Measurements from ENCODE around the gene LAPTM5.

Gene LAPTM5

GRCh38 chr1:30745156-30745833 lies 12.3 kb downstream of the LAPTM5 start:
- DNase-seq (ENCODE audit: extremely low read depth in 1 of 2, low read depth in 1 of 2): no peak

- no peak for DNase-seq (ENCODE audit: extremely low read depth in 1 of 2, low read depth in 1 of 2)
Measured at GRCh38 chr1:30744060-30744756, 13.4 kb downstream of the LAPTM5 start.

- DNase-seq (ENCODE audit: extremely low read depth in 1 of 2, low read depth in 1 of 2): peak in 1 of 2 donors; percentile 58
Measured at GRCh38 chr1:30743584-30744059, 14.0 kb downstream of the LAPTM5 start.

- no peak for DNase-seq (ENCODE audit: extremely low read depth in 1 of 2, low read depth in 1 of 2)
Measured at GRCh38 chr1:30742963-30743559, 14.5 kb downstream of the LAPTM5 start.

- DNase-seq (ENCODE audit: extremely low read depth in 1 of 2, low read depth in 1 of 2): no peak
Measured at GRCh38 chr1:30742300-30742962, 15.1 kb downstream of the LAPTM5 start.

- DNase-seq (ENCODE audit: extremely low read depth in 1 of 2, low read depth in 1 of 2): no peak
Measured at GRCh38 chr1:30741239-30741894, 16.2 kb downstream of the LAPTM5 start.

GRCh38 chr1:30740251-30741238 lies 17.0 kb downstream of the LAPTM5 start:
- no peak for DNase-seq (ENCODE audit: extremely low read depth in 1 of 2, low read depth in 1 of 2)

- no peak for DNase-seq (ENCODE audit: extremely low read depth in 1 of 2, low read depth in 1 of 2)
Measured at GRCh38 chr1:30739601-30740000, 18.0 kb downstream of the LAPTM5 start.

- no peak for DNase-seq (ENCODE audit: extremely low read depth in 1 of 2, low read depth in 1 of 2)
Measured at GRCh38 chr1:30738715-30739559, 18.6 kb downstream of the LAPTM5 start.

- DNase-seq (ENCODE audit: extremely low read depth in 1 of 2, low read depth in 1 of 2): no peak
Measured at GRCh38 chr1:30738040-30738714, 19.4 kb downstream of the LAPTM5 start.

GRCh38 chr1:30737357-30738039 lies 20.1 kb downstream of the LAPTM5 start:
- no peak for DNase-seq (ENCODE audit: extremely low read depth in 1 of 2, low read depth in 1 of 2)

- no peak for DNase-seq (ENCODE audit: extremely low read depth in 1 of 2, low read depth in 1 of 2)
Measured at GRCh38 chr1:30735668-30736498, 21.7 kb downstream of the LAPTM5 start.

- DNase-seq (ENCODE audit: extremely low read depth in 1 of 2, low read depth in 1 of 2): no peak
Measured at GRCh38 chr1:30735124-30735523, 22.4 kb downstream of the LAPTM5 start.

- no peak for DNase-seq (ENCODE audit: extremely low read depth in 1 of 2, low read depth in 1 of 2)
Measured at GRCh38 chr1:30734580-30734979, 23.0 kb downstream of the LAPTM5 start.

- DNase-seq (ENCODE audit: extremely low read depth in 1 of 2, low read depth in 1 of 2): no peak
Measured at GRCh38 chr1:30734106-30734505, 23.5 kb downstream of the LAPTM5 start.

GRCh38 chr1:30733493-30733892 lies 24.1 kb downstream of the LAPTM5 start:
- no peak for DNase-seq (ENCODE audit: extremely low read depth in 1 of 2, low read depth in 1 of 2)

Measured in stimulated activated CD8-positive, alpha-beta memory T cell treated with anti-CD3 and anti-CD28 coated beads, Interleukin-7, amount 100 ng/mL, for 48 hours (primary cell).